MM.1S (cell line): ENCODE results near the gene TCF12.

Experiments used
- DNase-seq: peaks from one replicate; pipeline ENCODE4 v3.0.0-alpha.2; 2015
- H2AFZ ChIP-seq: fragments of 300-600 bp; sonication (generic); 2 replicates; pipeline ENCODE4 v1.6.0; 2016; ENCODE audit warnings: antibody characterized with exemption, low read length
- H3F3A ChIP-seq: fragments of 300-600 bp; sonication (generic); 2 replicates; pipeline ENCODE4 v1.6.1; 2016; ENCODE audit warnings: mild to moderate bottlenecking, antibody characterized with exemption, low read length, moderate library complexity, mixed read lengths; ENCODE audit not compliant: insufficient read depth
- H3K27ac ChIP-seq: fragments of 300-600 bp; sonication (generic); 2 replicates; pipeline ENCODE4 v1.5.1; 2016; ENCODE audit warnings: mild to moderate bottlenecking, low read length
- H3K27me3 ChIP-seq: fragments of 300-600 bp; sonication (generic); replicated peaks from 2 replicates; pipeline ENCODE4 v1.6.0; 2016; ENCODE audit warnings: low read length; ENCODE audit not compliant: insufficient read depth
- H3K36me3 ChIP-seq: fragments of 300-600 bp; sonication (generic); replicated peaks from 2 replicates; pipeline ENCODE4 v1.6.1; 2016; ENCODE audit warnings: mild to moderate bottlenecking, low read length, mixed read lengths; ENCODE audit not compliant: insufficient read depth
- H3K4me1 ChIP-seq: fragments of 300-600 bp; sonication (generic); 2 replicates; pipeline ENCODE4 v1.6.1; 2016; ENCODE audit warnings: low read length, mixed read lengths
- H3K4me2 ChIP-seq: fragments of 300-600 bp; sonication (generic); 2 replicates; pipeline ENCODE4 v1.6.0; 2016; ENCODE audit warnings: low read depth, low read length
- H3K4me3 ChIP-seq: fragments of 300-600 bp; sonication (generic); 2 replicates; pipeline ENCODE4 v1.5.1; 2016; ENCODE audit warnings: low read length, mixed read lengths
- H3K79me2 ChIP-seq: fragments of 300-600 bp; sonication (generic); 2 replicates; pipeline ENCODE4 v1.6.1; 2016; ENCODE audit warnings: mixed run types, low read length, mixed read lengths
- H3K9ac ChIP-seq: fragments of 300-600 bp; sonication (generic); 2 replicates; pipeline ENCODE4 v1.6.1; 2016; ENCODE audit warnings: low read length, mixed read lengths
- H3K9me2 ChIP-seq: fragments of 300-600 bp; sonication (generic); replicated peaks from 2 replicates; pipeline ENCODE4 v1.6.1; 2016; ENCODE audit warnings: mild to moderate bottlenecking, low read length, mixed read lengths; ENCODE audit not compliant: insufficient read depth
- H3K9me3 ChIP-seq: fragments of 300-600 bp; sonication (generic); replicated peaks from 2 replicates; pipeline ENCODE4 v1.6.1; 2016; ENCODE audit warnings: mild to moderate bottlenecking, low read length, mixed read lengths; ENCODE audit not compliant: insufficient read depth
- H4K20me1 ChIP-seq: fragments of 300-600 bp; sonication (generic); 2 replicates; pipeline ENCODE4 v1.6.1; 2016; ENCODE audit warnings: mild to moderate bottlenecking, low read length, moderate library complexity, mixed read lengths; ENCODE audit not compliant: insufficient read depth
- EZH2 ChIP-seq: fragments of 300-600 bp; sonication (generic); optimal IDR thresholded peaks from 2 replicates; pipeline ENCODE3; 2017; ENCODE audit warnings: low read depth, mild to moderate bottlenecking, antibody characterized with exemption, low read length, mixed read lengths
- EZH2phosphoT487 ChIP-seq: fragments of 300-600 bp; sonication (generic); IDR thresholded peaks from 2 replicates; pipeline ENCODE4 v1.6.1; 2018; ENCODE audit warnings: antibody characterized with exemption, low read length
- TF ChIP-seq, protein P1 (sequence below): fragments of 300-600 bp; sonication (generic); IDR thresholded peaks from 2 replicates; pipeline ENCODE4 v1.5.1; 2016; ENCODE audit warnings: antibody characterized with exemption, low read length, mixed read lengths

Gene TCF12

DNA sequence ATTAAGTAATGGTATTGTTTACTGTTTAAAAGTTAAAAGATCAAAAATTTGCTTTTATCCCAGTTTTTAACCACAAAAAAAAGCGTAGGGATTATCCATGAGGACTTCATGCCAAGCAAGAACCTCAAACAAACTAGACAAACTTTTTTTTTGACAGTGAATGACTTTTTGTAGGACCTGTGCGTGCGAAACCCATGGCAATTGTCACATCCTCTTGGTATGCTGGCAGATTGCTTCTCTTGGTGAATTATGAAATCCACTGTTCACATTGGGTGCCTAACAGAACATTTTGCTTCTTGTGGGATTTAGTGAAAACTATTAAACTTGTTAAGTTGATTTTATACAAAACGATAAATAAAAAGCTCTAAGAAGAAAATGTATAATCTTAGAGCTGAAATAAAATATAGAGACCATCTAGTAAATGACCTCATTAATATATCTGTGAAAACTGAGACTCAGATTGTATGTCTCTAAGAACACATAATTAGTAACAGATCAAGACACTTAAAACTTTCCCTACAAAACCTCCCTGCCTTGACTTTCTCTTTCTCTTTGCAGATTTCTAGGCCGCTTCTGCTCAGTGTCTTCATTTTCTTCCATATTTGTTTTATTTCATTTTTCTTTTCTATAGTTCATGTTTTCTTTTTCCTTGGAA is 370.6 kb downstream of the TCF12 start:
- Histone ChIP-seq H3F3A (no peaks in the 10 kb centered on the region), H3K9ac (no peak overlapping the region), H3K4me3 (no peak overlapping the region), H3K27me3 (no peaks in the 10 kb centered on the region), H3K79me2 (no peaks in the 10 kb centered on the region), H2AFZ (no peak overlapping the region), H3K4me1 (no peaks in the 10 kb centered on the region), H3K9me2 (no peaks in the 10 kb centered on the region), H4K20me1 (no peaks in the 10 kb centered on the region), H3K9me3 (no peaks in the 10 kb centered on the region), H3K36me3 (no peaks in the 10 kb centered on the region), H3K27ac (no peak overlapping the region), H3K4me2 (no peak overlapping the region)
- TF ChIP-seq EZH2phosphoT487 (no peak), EZH2 (no peak)
- TF ChIP-seq, protein P1, sequence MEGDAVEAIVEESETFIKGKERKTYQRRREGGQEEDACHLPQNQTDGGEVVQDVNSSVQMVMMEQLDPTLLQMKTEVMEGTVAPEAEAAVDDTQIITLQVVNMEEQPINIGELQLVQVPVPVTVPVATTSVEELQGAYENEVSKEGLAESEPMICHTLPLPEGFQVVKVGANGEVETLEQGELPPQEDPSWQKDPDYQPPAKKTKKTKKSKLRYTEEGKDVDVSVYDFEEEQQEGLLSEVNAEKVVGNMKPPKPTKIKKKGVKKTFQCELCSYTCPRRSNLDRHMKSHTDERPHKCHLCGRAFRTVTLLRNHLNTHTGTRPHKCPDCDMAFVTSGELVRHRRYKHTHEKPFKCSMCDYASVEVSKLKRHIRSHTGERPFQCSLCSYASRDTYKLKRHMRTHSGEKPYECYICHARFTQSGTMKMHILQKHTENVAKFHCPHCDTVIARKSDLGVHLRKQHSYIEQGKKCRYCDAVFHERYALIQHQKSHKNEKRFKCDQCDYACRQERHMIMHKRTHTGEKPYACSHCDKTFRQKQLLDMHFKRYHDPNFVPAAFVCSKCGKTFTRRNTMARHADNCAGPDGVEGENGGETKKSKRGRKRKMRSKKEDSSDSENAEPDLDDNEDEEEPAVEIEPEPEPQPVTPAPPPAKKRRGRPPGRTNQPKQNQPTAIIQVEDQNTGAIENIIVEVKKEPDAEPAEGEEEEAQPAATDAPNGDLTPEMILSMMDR, result no peak
- no peak for DNase-seq

- no peaks in the 10 kb centered on the region for H3K79me2 ChIP-seq
- no peaks in the 10 kb centered on the region for H3K9me3 ChIP-seq
Measured at GRCh38 chr15:57290187-57290586, 371.7 kb downstream of the TCF12 start.

DNA sequence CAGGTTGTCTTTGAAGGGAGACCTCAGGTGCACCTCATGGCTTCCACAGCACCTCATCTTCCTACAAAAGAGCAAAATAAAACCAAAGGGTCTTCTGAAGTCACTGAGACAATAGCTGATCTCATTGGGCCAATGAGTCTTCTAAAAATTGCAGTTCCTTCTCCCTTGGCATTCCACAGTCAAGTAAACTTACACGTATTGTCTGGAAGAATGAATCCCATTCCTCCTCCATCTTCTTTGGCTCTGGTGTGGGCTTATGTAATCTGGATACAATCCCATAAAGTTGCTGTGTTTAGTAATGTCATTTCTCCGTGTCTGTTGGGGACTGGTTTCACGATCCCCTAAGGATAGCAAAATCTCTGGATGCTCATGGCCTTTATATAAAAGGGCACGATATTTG is 372.4 kb downstream of the TCF12 start:
- Histone ChIP-seq H3K4me3 (no peak overlapping the region), H3K9ac (no peak overlapping the region), H3K9me2 (no peaks in the 10 kb centered on the region), H3K27me3 (no peaks in the 10 kb centered on the region), H2AFZ (no peak overlapping the region), H3K4me2 (no peak overlapping the region), H3F3A (no peaks in the 10 kb centered on the region), H3K36me3 (no peaks in the 10 kb centered on the region), H4K20me1 (no peaks in the 10 kb centered on the region), H3K79me2 (no peaks in the 10 kb centered on the region), H3K27ac (no peak overlapping the region), H3K9me3 (no peaks in the 10 kb centered on the region), H3K4me1 (no peaks in the 10 kb centered on the region)
- DNase-seq, result no peak
- TF ChIP-seq, protein P1, result no peak
- no peak for TF ChIP-seq EZH2

More at GRCh38 chr15:57290187-57290586, 371.7 kb downstream of the TCF12 start:
- Histone ChIP-seq H3K4me3 (no peak overlapping the region), H3K36me3 (no peaks in the 10 kb centered on the region), H3K4me1 (no peaks in the 10 kb centered on the region), H3K27ac (no peak overlapping the region), H3F3A (no peaks in the 10 kb centered on the region), H3K4me2 (no peak overlapping the region), H3K9me2 (no peaks in the 10 kb centered on the region), H2AFZ (no peak overlapping the region), H3K9ac (no peak overlapping the region), H3K27me3 (no peaks in the 10 kb centered on the region), H4K20me1 (no peaks in the 10 kb centered on the region)
- TF ChIP-seq, protein P1, result no peak
- no peak for TF ChIP-seq EZH2
- no peak for TF ChIP-seq EZH2phosphoT487
- DNase-seq, result no peak
